Thymus (tissue), 11 donors: ENCODE data around the gene RIGI. TPM values are rescaled to one million over a fixed set of nuclear protein-coding genes. Genes with fewer than 3 reads are reported as not detected.

ENCODE experiments used
- DNase-seq, 9 donors: peaks; one replicate each; pipeline ENCODE4 v3.0.0-alpha.2; 2013; ENCODE audit warnings: low spot score in 9 of 9, low read depth in 6 of 9, missing footprints in 1 of 9
- H3K27ac ChIP-seq, 2 donors: one replicate each; pipeline ENCODE4 v1.5.1; 2013; ENCODE audit warnings: control low read depth in 1 of 2, low read depth in 1 of 2, low read length in 1 of 2, mild to moderate bottlenecking in 1 of 2, moderate library complexity in 1 of 2
- H3K27me3 ChIP-seq, 2 donors: one replicate each; pipeline ENCODE4 v1.5.1; 2013; ENCODE audit warnings: low read length in 1 of 2; ENCODE audit not compliant: control insufficient read depth in 2 of 2, insufficient read depth in 1 of 2
- H3K36me3 ChIP-seq, 2 donors: one replicate each; pipeline ENCODE4 v1.5.1; 2013; ENCODE audit warnings: low read length in 1 of 2, mild to moderate bottlenecking in 1 of 2, moderate library complexity in 1 of 2; ENCODE audit not compliant: control insufficient read depth in 2 of 2, insufficient read depth in 2 of 2
- H3K4me1 ChIP-seq, 2 donors: one replicate each; pipeline ENCODE4 v1.5.1; 2013; ENCODE audit warnings: low read length in 2 of 2; ENCODE audit not compliant: control insufficient read depth in 2 of 2, insufficient read depth in 2 of 2
- H3K4me3 ChIP-seq, 2 donors: one replicate each; pipeline ENCODE4 v1.5.1; 2013; ENCODE audit warnings: low read length in 2 of 2, control low read depth in 1 of 2, mild to moderate bottlenecking in 1 of 2
- H3K9me3 ChIP-seq, 2 donors: one replicate each; pipeline ENCODE4 v1.5.1; 2013; ENCODE audit warnings: low read length in 1 of 2, mild to moderate bottlenecking in 1 of 2; ENCODE audit not compliant: control insufficient read depth in 2 of 2, insufficient read depth in 1 of 2
- WGBS: extraction: QIAGEN DNeasy Blood & Tissue Kit; methylation state at CpG from one replicate; pipeline ENCODE4 v1.1.7; 2013; 5-methylcytosine and 5-hydroxymethylcytosine counted together
- polyA plus RNA-seq: library from polyadenylated mRNA; stranded (reverse); fragments of 200-250 nt; gene quantifications from one replicate; pipeline ENCODE4 v1.2.3, GENCODE V29; 2013
- total RNA-seq: library from RNA; stranded (reverse); fragments of 120-200 nt; gene quantifications from one replicate; pipeline ENCODE4 v1.2.4, GENCODE V29; 2013
- donor health status: healthy.

RIGI gene
- total and polyA plus RNA-seq, 2 donors: 14.4 to 23.0 TPM

DNA sequence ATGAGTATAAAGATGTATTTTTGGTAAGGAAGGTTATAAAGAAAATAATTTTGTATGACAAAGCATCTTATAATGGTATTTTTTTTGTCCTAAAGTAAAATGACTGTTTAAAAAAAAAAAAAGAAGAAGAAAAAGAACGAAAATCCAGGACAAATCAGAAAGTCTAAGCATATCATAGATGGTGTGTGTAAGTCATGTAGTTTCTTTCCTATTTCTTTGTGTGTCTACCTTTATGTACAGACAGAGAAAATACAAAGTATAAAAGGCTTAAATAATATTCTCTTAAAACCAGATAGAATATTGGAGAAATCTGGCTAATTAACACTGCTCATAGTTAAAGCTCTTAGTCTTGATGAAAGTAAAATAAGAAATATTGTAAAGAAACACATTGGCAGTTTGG, 7.7 kb downstream of the RIGI start:
- H3K9me3 ChIP-seq: peaks cover 0 to 7% of the 10 kb centered on the region in 2 donors
- no peaks in the 10 kb centered on the region for H3K27me3 ChIP-seq
- H3K4me1 ChIP-seq: no peaks in the 10 kb centered on the region
- no peak overlapping the region for H3K4me3 ChIP-seq
- 96% methylated on average over 1 of the region's 1 CpG for WGBS
- H3K36me3 ChIP-seq: no peaks in the 10 kb centered on the region
- no peak overlapping the region for H3K27ac ChIP-seq
- no peak for DNase-seq

DNA sequence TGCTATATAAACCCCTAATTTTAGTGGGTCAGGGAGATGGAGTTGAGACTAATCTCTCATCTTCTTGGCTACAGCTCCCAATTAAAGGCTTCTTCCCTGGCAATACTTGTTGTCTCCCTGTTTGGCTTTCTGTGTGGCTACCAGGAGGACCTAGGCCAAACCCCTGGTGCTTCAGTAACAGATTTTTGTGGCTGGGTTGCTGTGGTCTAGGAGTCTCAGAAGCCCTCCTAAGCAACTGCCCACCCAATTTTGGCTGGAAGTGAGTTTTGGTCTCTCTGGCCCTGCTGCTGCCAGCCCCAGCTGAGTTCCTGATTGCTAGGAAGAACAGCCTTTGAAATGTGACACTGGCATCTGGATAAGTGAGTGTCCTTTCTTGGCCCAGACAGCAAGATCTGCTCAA, 9.8 kb downstream of the RIGI start:
- Histone ChIP-seq H3K36me3 (no peaks in the 10 kb centered on the region), H3K4me3 (no peak overlapping the region), H3K9me3 (peaks cover 0 to 7% of the 10 kb centered on the region in 2 donors), H3K27ac (no peak overlapping the region), H3K27me3 (no peaks in the 10 kb centered on the region), H3K4me1 (no peaks in the 10 kb centered on the region)
- no peak for DNase-seq

DNA sequence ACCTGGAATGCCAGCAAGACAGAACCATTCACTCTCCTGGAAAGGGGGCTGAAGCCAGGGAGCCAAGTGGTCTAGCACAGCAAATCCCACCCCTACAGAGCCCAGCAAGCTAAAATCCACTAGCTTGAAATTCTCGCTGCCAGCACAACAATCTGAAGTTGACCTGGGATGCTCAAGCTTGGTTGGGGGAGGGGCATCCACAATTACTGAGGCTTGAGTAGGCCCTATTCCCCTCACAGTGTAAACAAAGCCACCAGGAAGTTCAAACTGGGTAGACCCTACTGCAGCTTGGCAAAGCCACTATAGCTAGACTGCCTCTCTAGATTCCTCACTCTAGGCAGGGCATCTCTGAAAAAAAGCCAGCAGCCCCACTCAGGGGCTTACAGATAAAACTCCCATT, 17.3 kb downstream of the RIGI start:
- H3K4me1 ChIP-seq: no peaks in the 10 kb centered on the region
- no peaks in the 10 kb centered on the region for H3K27me3 ChIP-seq
- no peaks in the 10 kb centered on the region for H3K36me3 ChIP-seq
- DNase-seq: no peak
- no peak overlapping the region for H3K4me3 ChIP-seq
- WGBS: 98% methylated on average over 1 of the region's 1 CpG
- H3K9me3 ChIP-seq: no peaks in the 10 kb centered on the region
- H3K27ac ChIP-seq: no peak overlapping the region

DNA sequence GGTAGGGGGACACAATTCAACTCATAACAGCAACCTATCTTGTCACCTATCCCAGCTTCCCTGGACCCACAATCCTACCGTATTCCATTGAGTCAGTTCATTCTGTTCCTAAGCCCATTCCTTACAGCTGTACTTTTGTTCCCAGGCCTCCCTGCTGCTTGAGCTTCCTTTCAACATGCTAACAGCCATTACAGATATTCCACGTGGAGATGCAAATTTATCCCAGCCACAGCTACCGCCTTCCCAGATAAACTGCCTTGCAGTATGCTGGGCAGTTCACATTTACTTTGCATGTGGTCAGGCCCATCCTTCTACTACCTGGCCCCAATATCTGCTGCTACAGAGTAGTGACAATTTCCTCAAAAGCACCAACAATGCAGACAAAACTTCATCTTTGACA, 23.0 kb downstream of the RIGI start:
- Histone ChIP-seq H3K9me3 (no peaks in the 10 kb centered on the region), H3K36me3 (peaks cover 0 to 7% of the 10 kb centered on the region in 2 donors), H3K4me3 (no peak overlapping the region), H3K27ac (no peak overlapping the region), H3K27me3 (no peaks in the 10 kb centered on the region), H3K4me1 (no peaks in the 10 kb centered on the region)
- 97% methylated on average over 3 of the region's 3 CpGs for WGBS
- no peak for DNase-seq

DNA sequence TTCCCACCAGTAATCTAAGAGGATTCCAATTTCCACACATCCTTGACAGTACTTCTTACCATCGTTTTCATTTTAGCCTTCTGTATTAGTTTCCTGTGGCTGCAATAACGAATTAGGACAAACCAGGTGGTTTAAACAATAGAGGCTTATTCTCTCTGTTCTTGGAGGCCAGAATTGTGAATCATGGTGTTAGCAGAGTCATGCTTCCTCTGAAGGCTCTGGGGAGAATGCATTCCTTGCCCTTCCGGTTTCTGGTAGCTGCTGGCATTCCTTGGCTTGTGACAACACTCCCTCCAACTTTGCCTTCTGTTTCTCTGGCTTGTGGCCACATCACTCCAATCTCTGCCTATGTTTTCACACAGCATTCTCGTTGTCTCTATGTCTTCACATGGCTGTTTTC, 23.5 kb downstream of the RIGI start:
- Histone ChIP-seq H3K4me3 (no peak overlapping the region), H3K4me1 (no peaks in the 10 kb centered on the region), H3K36me3 (peaks cover 0 to 7% of the 10 kb centered on the region in 2 donors), H3K27me3 (no peaks in the 10 kb centered on the region), H3K9me3 (no peaks in the 10 kb centered on the region), H3K27ac (no peak overlapping the region)
- no peak for DNase-seq
- WGBS: 89% methylated on average over 4 of the region's 4 CpGs

DNA sequence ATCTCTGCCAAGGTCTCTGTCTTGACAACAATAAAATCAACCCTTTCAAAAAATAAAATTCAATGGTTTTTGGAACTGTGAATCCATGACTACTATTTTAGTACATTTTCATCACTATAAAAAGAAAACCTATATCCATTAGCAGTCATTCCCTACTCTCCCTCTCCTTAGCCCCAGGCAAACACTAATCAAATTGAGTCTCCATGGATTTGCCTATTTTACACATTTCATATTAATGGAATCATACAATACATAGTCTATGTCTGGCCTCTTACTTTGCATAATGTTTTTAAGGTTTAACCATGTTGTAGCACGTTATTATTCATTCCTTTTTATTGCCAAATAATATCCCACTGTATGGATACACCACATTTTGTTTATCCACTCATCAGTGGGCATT, 24.1 kb downstream of the RIGI start:
- Histone ChIP-seq H3K27ac (no peak overlapping the region), H3K9me3 (no peaks in the 10 kb centered on the region)
- 99% methylated on average over 1 of the region's 1 CpG for WGBS

DNA sequence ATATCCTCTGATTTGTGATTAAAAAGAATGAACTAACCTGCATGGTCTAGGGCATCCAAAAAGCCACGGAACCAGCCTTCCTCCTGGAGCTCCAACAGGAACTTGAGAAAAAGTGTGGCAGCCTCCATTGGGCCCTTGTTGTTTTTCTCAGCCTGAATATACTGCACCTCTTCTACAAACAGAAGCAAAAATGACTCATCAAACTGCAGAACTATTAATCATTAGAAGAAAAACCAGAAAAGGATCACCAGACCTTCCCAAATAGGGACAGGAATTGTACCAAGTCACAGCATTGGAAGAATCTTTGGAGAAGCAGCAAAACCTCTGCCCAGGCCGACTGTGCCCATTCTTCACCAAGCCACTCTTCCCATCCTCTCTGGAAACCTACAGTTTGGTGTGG, 25.2 kb downstream of the RIGI start:
- WGBS: 73% methylated on average over 2 of the region's 2 CpGs
- Histone ChIP-seq H3K27me3 (no peaks in the 10 kb centered on the region), H3K36me3 (peaks cover 0 to 13% of the 10 kb centered on the region in 2 donors), H3K4me3 (no peak overlapping the region), H3K9me3 (no peaks in the 10 kb centered on the region), H3K4me1 (no peaks in the 10 kb centered on the region), H3K27ac (no peak overlapping the region)
- DNase-seq: no peak

More for the DNA sequence above, 24.1 kb downstream of the RIGI start:
- Histone ChIP-seq H3K4me3 (no peak overlapping the region), H3K36me3 (peaks cover 0 to 7% of the 10 kb centered on the region in 2 donors), H3K27me3 (no peaks in the 10 kb centered on the region), H3K4me1 (no peaks in the 10 kb centered on the region)
- no peak for DNase-seq

DNA sequence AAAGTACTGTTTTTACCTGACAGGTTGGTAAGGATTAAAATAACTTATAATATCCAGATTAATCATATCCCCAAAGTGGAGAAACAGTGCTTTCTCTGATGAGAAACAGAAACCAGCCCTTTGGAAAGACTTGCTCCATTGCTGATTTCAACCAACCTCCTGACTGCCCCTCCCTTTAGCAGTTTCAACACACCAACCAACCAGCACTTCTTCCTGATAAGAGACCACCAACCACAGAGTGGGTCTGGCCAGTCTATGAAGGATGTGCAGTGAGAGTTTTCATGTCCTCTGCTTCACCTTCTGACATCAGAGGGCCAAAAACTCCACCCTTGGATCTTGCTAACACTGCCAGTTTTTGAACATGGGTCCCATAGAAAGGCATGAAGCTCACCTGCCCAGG, 28.1 kb downstream of the RIGI start:
- H3K36me3 ChIP-seq: peaks cover 0 to 13% of the 10 kb centered on the region in 2 donors
- no peaks in the 10 kb centered on the region for H3K9me3 ChIP-seq
- H3K27ac ChIP-seq: no peak overlapping the region
- no peaks in the 10 kb centered on the region for H3K27me3 ChIP-seq
- no peak for DNase-seq
- H3K4me3 ChIP-seq: no peak overlapping the region
- H3K4me1 ChIP-seq: no peaks in the 10 kb centered on the region

DNA sequence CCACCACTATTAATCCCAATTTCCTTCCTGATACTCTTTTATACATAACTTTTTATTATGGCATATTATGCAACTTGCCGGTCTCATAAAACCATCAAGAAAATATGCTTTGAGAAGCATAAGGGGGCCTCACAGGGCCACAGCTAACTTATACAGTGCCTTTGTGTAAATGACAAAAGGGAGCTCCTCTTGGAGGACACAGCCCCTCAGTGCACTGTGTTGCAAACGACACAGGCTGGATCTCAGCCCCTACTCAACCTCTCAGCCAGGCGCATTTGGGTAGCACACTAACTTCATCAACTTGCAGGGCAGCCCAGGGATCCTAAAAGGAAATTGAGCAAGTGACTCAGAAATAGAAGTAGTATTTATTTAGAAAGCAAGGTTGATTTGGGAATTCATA, 35.4 kb downstream of the RIGI start:
- H3K27ac ChIP-seq: no peak overlapping the region
- no peak overlapping the region for H3K4me3 ChIP-seq
- H3K36me3 ChIP-seq: peaks cover 16 to 44% of the 10 kb centered on the region in 2 donors
- H3K9me3 ChIP-seq: no peaks in the 10 kb centered on the region
- no peaks in the 10 kb centered on the region for H3K27me3 ChIP-seq
- 94% methylated on average over 3 of the region's 3 CpGs for WGBS
- H3K4me1 ChIP-seq: no peaks in the 10 kb centered on the region
- DNase-seq: no peak

DNA sequence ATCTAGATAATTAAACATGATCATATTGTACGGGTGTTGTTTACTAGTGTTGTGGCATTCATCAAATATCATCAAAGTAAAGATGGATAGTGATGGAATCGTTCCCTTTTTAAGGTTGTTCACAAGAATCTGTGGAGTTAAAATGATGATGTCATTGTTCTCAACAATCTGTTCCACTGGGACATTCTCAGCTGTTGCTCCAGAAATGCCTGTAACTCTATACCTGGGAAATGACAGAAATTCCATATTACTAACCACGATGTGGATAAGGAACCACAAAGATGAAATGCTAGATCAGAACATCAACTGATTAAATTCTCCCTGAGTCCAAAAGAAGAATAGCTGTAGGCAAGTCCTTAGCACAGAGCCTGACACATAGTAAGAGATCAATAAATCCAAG, 38.0 kb downstream of the RIGI start:
- Histone ChIP-seq H3K36me3 (peaks cover 24 to 62% of the 10 kb centered on the region in 2 donors), H3K4me1 (no peaks in the 10 kb centered on the region), H3K27me3 (no peaks in the 10 kb centered on the region), H3K4me3 (no peak overlapping the region), H3K9me3 (no peaks in the 10 kb centered on the region), H3K27ac (no peak overlapping the region)
- DNase-seq: no peak
- WGBS: 86% methylated on average over 3 of the region's 3 CpGs
